ENCODE data around the gene NANOS1. TPM values are rescaled to one million over a fixed set of nuclear protein-coding genes. Genes with fewer than 3 reads are reported as not detected.

The NANOS1 gene
- total RNA-seq, 6 experiments from 2014 or later = 0.06 to 0.35 (median 0.31) TPM; not detected in 3

DNA sequence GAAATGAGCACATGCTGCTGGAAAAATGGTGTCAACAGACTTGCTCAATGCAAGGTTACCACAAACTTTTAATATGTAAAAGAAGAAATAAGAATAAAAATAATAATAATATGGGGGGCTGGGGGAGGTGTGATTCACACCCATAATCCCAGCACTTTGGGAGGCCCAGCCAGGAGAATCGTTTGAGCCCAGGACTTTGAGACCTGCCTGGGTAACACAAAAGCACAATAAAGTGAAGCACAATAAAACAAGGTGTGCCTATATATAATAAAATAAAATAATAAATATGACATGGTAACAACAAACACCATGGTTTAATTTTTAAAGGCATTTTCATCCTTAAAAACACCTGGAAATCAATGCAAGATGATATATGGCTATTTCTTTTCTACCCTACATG lies 26.0 kb downstream of the NANOS1 start:
- peaks cover 23 to 98% (median 69%) of the 10 kb centered on the region in 4 donors for H3K36me3 ChIP-seq
- WGBS (ENCODE audit: insufficient coverage, low coverage, low lambda C conversion rate, missing lambda C conversion rate) = 80% methylated on average over 1 of the region's 1 CpG
- H3K4me3 ChIP-seq = no peak overlapping the region
- H3K27me3 ChIP-seq = no peaks in the 10 kb centered on the region
- intact Hi-C loops (cut with DNase I) = no loop called here
- no peak overlapping the region for H3K27ac ChIP-seq
- H3K9me3 ChIP-seq = no peaks in the 10 kb centered on the region
- DNase-seq (no peak), ATAC-seq (no peak)
- TF ChIP-seq, protein P1, sequence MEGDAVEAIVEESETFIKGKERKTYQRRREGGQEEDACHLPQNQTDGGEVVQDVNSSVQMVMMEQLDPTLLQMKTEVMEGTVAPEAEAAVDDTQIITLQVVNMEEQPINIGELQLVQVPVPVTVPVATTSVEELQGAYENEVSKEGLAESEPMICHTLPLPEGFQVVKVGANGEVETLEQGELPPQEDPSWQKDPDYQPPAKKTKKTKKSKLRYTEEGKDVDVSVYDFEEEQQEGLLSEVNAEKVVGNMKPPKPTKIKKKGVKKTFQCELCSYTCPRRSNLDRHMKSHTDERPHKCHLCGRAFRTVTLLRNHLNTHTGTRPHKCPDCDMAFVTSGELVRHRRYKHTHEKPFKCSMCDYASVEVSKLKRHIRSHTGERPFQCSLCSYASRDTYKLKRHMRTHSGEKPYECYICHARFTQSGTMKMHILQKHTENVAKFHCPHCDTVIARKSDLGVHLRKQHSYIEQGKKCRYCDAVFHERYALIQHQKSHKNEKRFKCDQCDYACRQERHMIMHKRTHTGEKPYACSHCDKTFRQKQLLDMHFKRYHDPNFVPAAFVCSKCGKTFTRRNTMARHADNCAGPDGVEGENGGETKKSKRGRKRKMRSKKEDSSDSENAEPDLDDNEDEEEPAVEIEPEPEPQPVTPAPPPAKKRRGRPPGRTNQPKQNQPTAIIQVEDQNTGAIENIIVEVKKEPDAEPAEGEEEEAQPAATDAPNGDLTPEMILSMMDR (IDR thresholded peaks at IDR 0.05) = no peak
- TF ChIP-seq POLR2A (IDR thresholded peaks at IDR 0.05) = no peak
- no peaks in the 10 kb centered on the region for H3K4me1 ChIP-seq

DNA sequence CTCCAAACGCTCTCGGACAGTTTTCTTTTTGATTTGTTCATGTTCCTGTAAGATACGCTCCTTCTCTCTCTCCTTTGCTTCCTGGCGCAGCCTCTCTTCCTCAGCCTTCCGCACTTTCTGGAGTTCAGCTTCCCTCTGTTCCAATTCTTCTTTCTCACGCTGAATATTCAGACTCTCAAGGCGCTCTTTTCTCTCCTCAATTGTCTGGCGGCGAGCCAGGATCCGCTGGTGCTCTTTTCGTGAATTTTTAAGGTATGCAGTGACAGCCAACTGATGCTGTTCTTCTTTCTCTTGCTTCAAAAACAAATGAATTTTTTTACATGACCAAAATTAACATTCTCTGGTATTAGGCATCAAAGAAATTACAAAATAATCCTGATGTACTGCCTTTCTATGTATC lies 28.5 kb downstream of the NANOS1 start:
- H3K27me3 ChIP-seq = no peaks in the 10 kb centered on the region
- WGBS (ENCODE audit: insufficient coverage, low coverage, low lambda C conversion rate, missing lambda C conversion rate) = 84% methylated on average over 9 of the region's 11 CpGs
- no peak overlapping the region for H3K27ac ChIP-seq
- DNase-seq (no peak), ATAC-seq (no peak)
- peaks cover 14 to 97% (median 64%) of the 10 kb centered on the region in 4 donors for H3K36me3 ChIP-seq
- no peak overlapping the region for H3K4me3 ChIP-seq
- H3K4me1 ChIP-seq = no peaks in the 10 kb centered on the region
- H3K9me3 ChIP-seq = no peaks in the 10 kb centered on the region
- intact Hi-C loops (cut with DNase I) = no loop called here
- TF ChIP-seq POLR2A (IDR thresholded peaks at IDR 0.05) = no peak
- TF ChIP-seq, protein P1 (IDR thresholded peaks at IDR 0.05) = no peak

DNA sequence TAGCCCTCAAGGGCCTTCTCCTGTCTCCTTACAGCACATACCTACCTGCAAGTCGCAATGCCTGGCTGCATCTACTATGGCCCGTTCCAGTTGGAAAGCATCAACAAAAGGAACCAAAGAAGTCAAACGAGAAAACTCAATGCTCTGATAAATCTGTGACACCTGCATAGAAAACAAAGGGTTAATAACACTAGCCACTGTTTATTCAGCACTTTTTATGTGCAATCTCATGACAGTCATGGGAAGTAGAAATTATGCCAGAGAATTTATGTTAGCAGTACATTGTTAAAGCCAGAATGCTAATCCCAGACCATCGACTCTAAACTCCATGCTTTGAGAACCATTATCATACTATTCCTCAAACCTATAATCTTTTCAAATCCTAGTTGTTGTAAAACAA lies 30.0 kb downstream of the NANOS1 start:
- 88% methylated on average over 4 of the region's 4 CpGs for WGBS (ENCODE audit: insufficient coverage, low coverage, low lambda C conversion rate, missing lambda C conversion rate)
- intact Hi-C loops (cut with DNase I) = no loop called here
- H3K4me1 ChIP-seq = no peaks in the 10 kb centered on the region
- ATAC-seq = no peak
- H3K9me3 ChIP-seq = no peaks in the 10 kb centered on the region
- peaks cover 19 to 98% (median 69%) of the 10 kb centered on the region in 4 donors for H3K36me3 ChIP-seq
- DNase-seq = no peak
- no peak overlapping the region for H3K4me3 ChIP-seq
- H3K27me3 ChIP-seq = no peaks in the 10 kb centered on the region
- TF ChIP-seq, protein P1 (IDR thresholded peaks at IDR 0.05) = no peak
- TF ChIP-seq POLR2A (IDR thresholded peaks at IDR 0.05) = no peak
- no peak overlapping the region for H3K27ac ChIP-seq

DNA sequence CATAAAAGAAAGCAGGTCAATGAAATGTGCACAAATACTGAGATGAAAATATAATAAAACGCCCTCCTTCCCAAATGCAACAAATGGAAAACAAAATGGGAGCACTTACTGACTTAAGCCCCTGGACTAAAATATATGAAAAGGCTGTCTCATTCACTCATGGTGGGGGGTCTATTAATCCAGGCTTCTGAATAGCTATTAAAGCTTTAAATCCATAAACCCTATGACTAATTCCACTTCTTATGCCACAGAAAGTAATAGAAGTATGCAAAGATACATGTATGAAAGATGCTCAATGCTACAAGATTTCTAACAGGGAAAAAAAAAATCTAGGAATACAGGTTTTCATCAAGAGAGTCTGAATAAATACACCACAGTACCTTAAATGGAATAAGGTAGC lies 30.6 kb downstream of the NANOS1 start:
- H3K27me3 ChIP-seq = no peaks in the 10 kb centered on the region
- no peaks in the 10 kb centered on the region for H3K4me1 ChIP-seq
- TF ChIP-seq POLR2A (IDR thresholded peaks at IDR 0.05) = no peak
- TF ChIP-seq, protein P1 (IDR thresholded peaks at IDR 0.05) = no peak
- no peak overlapping the region for H3K4me3 ChIP-seq
- peaks cover 24 to 98% (median 70%) of the 10 kb centered on the region in 4 donors for H3K36me3 ChIP-seq
- ATAC-seq (no peak), DNase-seq (no peak)
- no peak overlapping the region for H3K27ac ChIP-seq
- no peaks in the 10 kb centered on the region for H3K9me3 ChIP-seq
- intact Hi-C loops (cut with DNase I) = no loop called here
- WGBS (ENCODE audit: insufficient coverage, low coverage, low lambda C conversion rate, missing lambda C conversion rate) = 92% methylated on average over 1 of the region's 1 CpG

DNA sequence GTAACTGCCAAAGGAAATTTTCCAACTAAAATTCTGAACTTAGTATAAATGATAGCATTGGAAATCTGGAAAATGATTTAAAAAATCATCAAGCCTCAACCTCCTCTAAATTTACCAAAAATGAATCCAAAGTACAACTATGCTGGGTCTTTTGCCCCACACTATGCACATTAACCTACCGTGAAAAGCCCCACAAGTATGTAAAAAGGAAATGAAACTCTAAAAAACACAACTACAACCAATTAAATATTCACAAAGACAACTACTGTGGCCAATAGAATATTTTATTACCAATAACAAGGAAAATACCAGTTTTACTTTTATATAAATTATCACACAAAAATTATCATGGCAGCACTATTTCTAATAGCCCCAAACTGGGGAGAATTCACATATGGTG lies 31.8 kb downstream of the NANOS1 start:
- intact Hi-C loops (cut with DNase I) = no loop called here
- DNase-seq (no peak), ATAC-seq (no peak)
- TF ChIP-seq, protein P1 (IDR thresholded peaks at IDR 0.05) = no peak
- TF ChIP-seq POLR2A (IDR thresholded peaks at IDR 0.05) = no peak
- H3K27me3 ChIP-seq = no peaks in the 10 kb centered on the region
- 80% methylated on average over 1 of the region's 1 CpG for WGBS (ENCODE audit: insufficient coverage, low coverage, low lambda C conversion rate, missing lambda C conversion rate)
- no peak overlapping the region for H3K27ac ChIP-seq
- H3K4me3 ChIP-seq = no peak overlapping the region
- no peaks in the 10 kb centered on the region for H3K9me3 ChIP-seq
- no peaks in the 10 kb centered on the region for H3K4me1 ChIP-seq
- H3K36me3 ChIP-seq = peaks cover 28 to 98% (median 67%) of the 10 kb centered on the region in 4 donors

All from right lobe of liver (tissue), 6 donors.